Stimulated activated CD4-positive, alpha-beta T cell treated with anti-CD3 and anti-CD28 coated beads, Interleukin-4, amount 100 ng/mL, for 24 hours (primary cell): ENCODE data around the gene BICRAL.
"Not testable (repeated sequence)": the region's sequence is repeated elsewhere in the genome, so short reads cannot be mapped to it uniquely, and the experiment has no call there.

Source experiments
- DNase-seq: peaks from one replicate; pipeline ENCODE4 v3.0.0-alpha.2; 2020

Gene BICRAL

DNA sequence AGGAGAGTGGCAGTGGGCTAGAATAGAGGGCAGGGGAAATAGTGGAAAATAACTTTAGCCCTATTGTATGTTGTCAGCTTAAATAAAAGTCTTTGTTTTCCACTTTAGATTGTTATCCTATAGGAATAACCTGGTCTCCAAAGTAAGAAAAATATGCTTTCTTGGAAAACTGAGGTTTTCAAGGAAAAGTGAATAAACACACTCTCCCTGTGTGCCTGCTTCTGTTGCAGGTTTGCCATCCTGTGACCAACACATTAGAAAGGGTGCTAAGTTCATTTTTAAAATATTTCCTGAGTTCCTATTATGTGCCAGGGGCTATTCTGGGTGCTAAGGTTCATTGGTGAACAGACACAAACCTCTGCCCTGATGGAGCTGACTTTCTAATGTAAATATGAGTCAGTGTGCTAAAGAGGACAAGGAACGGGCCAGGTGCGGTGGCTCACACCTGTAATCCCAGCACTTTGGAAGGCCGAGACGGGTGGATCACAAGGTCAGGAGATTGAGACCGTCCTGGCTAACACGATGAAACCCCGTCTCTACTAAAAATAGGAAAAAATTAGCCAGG lies 23.5 kb downstream of the BICRAL start:
- no peak for DNase-seq

DNA sequence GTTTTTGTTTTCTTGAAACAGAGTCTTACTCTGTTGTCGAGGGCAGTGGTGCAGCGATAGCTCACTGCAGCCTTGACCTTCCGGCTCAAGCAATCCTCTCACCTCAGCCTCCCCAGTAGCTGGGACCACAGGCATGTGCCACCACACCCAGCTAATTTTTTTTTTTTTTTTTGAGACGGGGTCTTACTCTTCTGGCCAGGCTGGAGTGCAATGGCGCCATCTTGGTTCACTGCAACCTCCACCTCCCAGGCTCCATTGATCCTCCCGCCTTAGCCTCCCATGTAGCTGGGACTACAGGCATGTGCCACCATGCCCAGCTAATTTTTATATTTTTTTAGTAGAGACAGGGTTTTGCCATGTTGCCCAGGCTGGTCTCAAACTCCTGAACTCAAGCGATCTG lies 24.5 kb downstream of the BICRAL start:
- not testable (repeated sequence) for DNase-seq

DNA sequence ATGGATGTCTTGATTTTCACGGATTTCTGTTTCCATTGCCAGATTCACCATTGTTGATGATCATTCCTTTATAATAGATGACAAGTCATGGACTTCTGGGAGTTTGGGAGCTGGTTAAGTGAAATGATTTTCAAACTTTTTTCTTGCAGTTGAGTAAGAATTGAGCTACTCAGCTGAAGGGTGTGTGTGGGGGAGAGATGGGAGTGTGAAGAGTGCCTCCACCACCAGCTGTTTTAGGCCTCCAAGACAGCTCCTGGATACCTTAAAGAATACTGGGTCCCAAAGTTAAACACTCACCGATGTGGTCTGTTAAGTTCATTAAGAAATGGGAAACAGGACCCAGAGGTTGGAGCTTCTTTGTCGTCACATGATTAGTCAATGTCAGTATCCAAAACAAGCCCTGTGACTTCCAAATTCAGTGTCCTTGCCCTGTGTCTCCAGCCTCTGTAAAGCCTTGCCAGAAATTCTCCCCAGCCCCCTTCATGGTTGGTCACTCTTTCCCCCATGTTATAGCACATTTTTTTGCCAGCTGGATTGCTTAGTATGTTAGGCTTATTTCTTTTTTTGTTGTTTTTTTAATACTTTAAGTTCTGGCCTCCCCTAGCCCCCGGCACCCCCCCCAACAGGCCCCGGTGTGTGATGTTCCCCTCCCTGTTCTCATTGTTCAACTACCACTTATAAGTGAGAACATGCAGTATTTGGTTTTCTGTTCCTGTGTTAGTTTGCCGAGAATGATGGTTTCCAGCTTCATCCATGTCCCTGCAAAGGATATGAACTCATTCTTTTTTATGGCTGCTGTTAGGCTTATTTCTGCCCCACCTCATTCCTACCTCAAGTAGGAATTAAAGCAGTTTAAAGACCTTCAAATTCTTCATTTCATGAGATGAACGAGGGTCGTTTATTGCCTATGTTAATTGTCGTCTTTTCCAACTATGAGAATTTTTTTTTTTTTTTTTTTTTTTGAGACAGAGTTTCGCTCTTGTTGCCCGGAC lies 26.9 kb downstream of the BICRAL start:
- DNase-seq, result no peak

DNA sequence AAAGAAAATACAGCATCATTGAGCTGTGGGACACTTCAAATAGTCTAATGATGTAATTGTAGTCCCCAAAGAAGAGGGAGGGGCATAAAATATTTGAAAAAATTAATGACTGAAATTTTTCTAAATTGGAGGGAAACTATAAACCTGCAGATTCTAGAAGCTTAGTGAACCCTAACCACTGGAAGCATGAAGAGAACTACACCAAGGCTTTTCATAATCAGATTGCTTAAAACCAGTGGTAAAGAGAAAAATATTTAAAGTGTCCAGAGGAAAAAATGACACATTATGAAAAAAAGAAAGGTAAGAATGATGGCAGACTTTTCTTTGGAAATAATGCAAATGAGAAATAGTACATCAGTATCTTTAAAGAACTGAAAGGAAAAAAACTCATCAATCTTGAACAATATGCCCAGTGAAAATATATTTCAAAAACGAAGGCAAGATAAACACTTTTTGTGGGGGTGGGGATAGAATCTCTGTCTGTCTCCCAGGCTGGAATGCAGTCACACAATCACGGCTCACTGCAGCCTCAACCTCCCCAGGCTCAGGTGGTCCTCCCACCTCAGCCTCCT lies 31.3 kb downstream of the BICRAL start:
- no peak for DNase-seq

DNA sequence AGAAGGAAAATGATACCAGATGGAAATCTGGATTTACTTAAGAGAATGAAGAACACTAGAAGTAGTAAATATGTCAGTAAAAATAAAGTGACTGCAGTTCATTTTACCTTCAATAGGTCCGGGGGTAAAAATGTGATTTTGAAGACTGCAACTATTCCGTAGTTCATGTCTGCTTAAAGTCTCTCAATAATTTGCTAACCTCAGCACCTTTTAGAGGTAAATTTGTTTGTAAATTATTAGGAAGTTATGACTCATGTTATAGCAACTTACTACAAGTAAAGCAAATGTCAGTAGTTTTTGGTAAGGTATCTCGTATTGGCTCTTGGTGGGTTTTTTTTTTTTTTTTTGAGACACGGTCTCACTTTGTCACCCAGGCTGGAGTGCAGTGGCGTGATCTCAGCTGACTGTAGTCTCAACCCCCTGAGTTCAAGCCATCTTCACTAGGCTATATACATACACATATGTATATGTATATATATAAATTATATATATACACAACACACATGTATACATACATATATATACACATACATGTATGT lies 32.1 kb downstream of the BICRAL start:
- no peak for DNase-seq

DNA sequence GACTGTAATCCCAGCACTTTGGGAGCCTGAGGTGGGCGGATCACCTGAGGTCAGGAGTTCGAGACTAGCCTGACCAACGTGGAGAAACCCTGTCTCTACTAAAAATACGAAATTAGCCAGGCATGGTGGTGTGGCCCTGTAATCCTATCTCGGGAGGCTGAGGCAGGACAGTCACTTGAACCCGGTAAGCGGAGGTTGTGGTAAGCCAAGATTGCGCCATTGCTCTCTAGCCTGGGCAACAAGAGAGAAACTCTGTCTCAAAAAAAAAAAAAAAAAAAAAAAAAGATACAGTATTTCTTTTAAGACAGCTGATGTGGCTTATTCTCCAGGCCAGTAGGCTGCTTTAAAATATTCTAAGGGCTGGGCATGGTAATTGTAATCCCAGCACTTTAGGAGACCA lies 33.9 kb downstream of the BICRAL start:
- DNase-seq, result not testable (repeated sequence)

DNA sequence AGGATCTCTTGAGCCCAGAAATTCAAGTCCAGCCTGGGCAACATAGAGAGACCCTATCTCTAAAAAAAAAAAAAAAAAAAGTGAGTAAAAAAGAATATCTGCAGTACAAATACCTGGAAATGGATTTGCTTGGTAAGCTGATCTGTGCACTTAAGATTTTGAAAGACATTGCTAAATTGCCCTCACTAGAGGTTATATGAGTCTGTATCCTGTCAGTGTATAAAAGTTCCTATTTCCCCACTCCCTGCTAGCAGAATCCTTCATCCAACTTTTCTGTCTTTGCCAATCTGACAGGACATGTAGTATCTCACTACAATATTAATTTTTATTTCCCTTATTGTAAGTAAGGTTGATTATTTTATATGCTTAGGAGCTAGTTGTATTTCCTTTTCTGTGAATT lies 36.1 kb downstream of the BICRAL start:
- no peak for DNase-seq

DNA sequence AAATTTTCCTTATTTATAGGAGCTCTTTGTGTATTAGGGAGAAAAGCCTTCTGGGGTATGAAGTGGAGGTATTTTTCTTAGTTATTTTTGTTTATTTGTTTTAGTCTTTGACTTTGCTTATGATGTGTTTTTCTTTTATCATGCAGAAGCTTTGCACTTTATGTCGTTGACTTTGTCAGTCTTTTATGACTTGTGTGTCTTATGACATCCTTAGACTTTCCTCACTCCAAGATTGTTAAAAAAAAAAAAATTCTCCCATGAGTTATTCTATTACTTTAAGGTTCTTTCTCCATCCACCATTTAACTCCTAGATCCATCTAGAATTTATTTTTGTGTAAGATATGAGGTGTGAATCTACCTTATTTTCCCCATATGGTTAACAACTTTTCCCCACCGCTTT lies 36.6 kb downstream of the BICRAL start:
- no peak for DNase-seq

DNA sequence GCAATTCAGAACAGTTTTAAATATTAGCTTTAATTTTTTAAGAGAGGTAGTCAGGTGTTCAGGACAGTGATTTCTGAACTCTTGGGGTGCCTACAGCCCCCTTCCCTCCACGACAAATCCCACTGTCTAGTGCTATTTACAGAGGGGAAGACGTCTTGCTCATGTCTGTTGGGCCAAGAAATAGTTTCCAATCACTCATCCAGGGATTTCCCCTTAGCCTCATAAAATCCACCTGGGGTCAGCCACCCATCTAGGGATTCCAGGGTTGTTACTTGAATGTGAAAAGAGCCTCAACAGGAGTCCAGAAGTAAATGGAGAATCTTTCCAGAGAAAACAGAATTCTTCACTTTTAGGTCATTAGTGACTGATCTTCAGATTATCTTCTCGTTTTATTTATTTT lies 37.0 kb downstream of the BICRAL start:
- DNase-seq, result no peak

DNA sequence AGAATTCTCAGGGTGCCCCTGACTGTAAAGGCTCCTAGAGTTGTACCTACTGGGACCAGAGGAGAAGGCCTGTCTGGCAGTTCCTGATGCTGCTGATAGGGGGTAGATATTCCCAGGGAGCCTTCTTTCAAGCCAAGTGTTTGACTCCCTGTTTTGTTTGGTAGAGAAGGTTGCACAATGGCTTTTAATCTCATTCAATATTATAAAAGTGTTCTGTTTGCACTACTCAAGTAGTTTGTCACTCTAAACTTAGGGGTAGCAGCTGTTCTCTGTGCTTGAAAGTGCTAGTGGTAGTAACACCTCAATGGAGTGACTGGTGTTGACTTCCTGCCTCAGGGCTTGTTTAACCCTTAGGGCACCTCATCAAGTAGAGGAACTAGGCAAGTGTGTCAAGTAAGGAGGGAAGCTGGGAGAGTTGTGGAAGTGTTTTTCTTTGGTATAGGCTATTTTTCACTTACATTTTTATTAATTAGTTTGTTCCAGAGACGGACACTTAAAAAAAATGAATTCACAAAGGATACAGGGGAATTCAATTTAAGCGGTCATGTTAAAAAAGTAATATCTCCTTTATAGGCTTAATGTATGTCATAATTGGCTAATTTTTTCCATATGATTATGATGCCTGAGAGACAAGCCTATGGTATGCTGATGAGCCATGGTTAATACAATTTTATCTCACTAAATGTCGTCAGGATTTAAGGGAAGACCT lies 38.1 kb downstream of the BICRAL start:
- DNase-seq, result no peak

DNA sequence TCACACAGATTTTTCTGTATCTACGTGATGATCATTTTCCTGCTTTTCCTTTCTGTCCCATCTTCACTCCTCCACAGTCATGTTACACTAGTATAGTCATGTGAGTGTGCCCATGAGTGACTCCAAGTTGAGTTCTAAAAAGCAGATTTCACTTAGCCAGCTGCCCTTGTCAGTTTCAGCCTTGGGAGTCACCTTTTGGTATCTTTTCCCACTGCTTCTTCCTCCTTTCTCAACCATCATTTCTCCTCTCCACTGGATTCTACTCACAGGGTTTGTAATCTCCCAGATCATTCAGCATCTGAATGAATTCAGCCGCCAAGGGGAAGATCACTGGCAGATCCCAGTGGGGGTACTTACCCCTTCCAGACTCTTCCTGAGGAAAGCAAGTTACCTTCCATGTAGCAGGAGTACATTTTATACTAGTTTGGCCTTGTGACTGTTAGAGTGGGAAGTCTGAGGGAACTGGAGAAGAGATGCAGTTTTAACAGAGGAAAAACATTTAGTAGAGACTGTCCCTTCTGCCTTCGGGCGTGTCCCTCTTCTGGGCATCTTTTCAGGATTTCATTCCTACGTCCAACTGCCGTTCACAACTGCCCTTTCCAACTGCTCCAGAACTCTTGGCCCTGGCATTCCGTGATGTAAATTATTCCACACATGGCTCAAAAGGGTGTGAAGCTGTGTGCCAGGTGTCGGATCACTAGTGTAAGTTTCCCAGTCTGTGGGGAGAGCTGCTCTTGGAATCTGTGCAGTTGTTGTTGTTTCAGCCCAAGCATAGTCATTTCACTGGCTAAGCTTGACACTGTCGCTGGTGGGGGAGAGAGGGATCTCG lies 38.9 kb downstream of the BICRAL start:
- DNase-seq, result no peak

DNA sequence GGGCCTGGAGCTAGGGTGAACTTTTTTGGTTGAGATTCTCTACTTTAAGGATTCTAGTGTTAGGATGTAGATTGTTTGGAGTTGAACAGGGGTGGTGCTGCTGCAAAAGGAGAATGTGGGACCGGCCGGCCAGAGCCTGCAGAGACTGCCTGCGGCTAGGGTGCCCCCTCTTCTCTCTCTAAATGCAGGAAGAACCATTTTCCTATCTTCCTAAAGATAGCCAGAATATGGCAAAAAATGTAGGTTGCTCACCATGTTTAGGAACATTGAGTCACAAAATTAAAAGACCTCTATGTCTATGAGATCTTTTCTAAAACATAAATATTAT lies 39.5 kb downstream of the BICRAL start:
- DNase-seq, result no peak

DNA sequence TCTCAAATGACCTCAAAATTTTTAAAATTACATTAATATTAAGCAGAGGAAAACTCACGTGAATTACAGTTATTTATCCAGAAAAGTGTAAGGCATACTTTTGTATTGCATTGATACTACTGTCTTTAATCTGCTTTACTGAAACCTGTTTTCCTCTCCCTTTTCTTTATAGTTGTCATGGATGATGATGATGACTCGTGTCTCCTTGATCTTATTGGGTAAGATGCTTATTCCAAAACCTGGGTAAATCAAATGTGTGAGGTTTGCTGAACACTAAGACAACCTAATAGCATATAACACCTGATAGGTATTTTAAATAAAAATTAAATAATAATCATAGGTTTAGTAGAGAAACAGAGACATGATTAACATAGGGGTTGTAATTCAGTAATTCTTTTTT lies 40.0 kb downstream of the BICRAL start:
- no peak for DNase-seq

DNA sequence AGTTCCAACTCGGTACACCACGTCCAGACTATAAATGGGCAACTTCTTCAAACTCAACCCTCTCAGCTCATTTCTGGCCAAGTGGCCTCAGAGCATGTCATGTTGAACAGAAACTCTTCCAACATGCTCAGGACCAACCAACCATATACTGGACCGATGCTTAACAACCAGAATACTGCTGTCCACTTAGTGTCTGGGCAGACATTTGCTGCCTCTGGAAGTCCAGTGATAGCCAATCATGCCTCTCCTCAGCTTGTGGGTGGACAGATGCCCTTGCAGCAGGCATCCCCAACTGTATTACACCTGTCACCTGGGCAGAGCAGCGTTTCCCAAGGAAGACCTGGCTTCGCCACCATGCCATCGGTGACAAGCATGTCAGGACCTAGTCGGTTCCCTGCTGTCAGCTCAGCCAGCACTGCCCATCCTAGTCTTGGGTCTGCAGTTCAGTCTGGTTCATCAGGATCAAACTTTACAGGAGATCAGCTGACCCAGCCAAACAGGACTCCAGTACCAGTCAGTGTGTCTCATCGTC lies 47.8 kb downstream of the BICRAL start:
- no peak for DNase-seq

DNA sequence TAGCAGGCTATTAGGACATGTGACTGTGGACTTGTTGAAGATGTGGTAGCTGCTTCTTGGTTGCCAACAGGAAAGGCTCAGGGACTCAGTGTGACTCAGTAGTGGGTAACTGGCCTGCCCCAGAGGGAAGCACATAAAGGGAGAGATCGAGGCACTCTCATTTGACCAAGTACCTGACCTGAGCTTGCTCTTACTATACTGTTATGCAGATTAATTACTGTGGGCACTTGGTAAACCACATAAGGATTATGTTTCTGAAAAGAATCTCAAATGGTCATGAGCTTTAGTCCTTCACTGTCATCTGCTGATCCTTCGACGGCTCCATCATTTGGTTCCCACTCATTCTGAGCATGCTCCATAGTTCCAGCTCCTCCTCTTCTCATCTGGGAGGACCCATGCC lies 49.4 kb downstream of the BICRAL start:
- DNase-seq, result no peak

DNA sequence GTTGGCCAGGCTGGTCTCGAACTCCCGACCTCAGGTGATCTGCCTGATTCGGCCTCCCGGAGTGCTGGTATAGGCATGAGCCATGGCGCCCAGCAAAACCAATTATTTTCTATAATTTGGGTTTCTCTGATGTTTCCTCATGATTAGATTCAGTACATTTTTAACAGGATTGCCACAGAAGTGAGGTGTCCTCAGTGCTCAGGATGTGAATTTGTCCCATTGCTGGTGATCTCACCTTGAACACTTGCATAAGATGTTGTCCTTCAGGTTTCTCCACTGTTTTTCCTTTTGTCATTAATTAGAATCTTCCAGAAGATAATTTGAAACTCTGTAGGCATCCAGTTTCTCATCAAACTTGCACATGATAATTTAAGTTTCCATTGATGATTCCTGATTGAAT lies 52.2 kb downstream of the BICRAL start:
- no peak for DNase-seq

DNA sequence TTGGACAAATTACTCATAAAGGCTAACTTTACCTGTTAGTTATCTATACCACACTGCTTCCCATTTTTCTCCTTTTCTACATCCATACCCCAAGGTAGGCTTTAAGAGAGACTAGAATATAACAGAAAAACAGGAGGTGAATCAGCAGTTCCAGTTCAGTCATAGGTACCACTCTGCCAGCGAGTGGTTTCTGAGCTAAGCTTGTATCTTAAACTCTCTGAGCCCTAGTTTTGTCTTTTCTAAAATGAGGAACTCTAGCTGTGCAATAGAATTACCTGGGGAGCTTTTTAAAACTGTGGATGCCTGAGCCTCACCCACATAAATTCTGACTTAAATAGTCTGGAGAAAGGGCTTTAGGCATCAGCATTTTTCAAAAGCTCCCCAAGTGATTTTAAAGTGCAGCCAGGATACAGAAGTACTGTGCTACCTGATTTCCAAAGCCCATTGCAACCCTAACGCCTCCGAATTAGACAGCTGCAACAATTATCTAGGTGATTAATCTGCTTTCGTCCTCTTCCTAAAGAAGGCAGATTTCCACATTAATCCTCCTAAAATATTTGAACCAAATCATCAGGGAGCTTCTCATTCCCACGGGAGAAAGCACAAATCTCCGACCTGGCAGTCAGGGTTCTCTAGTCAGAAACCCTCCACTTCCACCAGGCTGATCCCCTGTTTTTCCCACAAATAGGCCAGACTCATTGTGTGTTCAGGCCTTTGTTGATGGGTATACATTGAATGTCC lies 60.2 kb downstream of the BICRAL start:
- no peak for DNase-seq

DNA sequence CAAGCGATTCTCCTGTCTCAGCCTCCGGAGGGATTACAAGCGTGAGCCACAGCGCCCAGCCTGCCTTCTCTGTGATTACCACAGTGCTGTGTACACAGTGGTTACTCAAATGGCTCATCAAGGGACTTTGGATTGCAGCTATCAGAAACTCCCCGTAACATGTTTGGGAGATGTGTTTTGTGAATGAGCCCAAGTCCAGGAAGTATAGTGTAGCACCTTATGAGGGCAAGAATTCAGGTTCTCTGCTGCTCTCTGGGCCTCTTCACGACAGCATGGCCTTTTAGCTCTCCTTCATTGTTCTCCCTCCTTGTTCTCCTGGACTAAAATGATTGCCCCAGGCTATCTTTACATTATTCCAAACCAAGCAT lies 63.5 kb downstream of the BICRAL start:
- DNase-seq, result no peak

DNA sequence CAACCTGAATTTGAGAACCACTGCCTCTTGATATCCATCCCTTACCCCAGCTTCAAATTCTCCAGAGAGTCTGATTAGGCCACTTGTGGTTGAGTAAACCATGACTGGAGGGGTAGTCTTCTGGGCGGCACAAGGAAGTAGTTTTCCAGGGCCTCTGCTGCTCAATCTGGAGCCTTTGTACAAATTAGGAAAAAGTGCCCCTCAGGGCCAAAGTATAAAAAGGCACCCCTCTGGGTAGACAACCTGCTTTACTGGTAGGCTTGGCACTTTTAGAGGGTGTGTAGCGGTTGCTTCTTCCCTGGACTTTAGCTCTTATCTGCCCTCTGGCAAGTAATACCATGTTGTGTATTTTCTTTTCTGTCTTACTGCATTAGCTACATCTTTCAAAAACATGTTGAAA lies 64.7 kb downstream of the BICRAL start:
- no peak for DNase-seq

DNA sequence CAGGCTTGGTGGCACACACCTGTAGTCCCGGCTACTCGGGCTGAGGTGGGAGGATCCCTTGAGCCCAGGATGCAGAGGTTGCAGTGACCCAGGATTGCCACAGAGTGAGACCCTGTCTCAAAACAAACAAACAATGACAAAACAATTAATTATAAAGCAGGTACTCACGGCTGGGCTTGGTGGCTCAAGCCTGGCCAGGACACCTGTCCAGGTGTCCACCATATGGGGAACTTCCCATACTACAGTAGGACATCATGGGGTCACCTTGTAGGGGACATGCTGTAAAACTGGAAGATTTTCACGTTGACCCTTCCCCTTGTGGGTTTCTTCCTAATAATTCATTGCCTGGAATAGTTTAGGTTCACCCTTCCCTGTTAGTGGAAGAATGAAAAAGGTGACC lies 66.8 kb downstream of the BICRAL start:
- no peak for DNase-seq

DNA sequence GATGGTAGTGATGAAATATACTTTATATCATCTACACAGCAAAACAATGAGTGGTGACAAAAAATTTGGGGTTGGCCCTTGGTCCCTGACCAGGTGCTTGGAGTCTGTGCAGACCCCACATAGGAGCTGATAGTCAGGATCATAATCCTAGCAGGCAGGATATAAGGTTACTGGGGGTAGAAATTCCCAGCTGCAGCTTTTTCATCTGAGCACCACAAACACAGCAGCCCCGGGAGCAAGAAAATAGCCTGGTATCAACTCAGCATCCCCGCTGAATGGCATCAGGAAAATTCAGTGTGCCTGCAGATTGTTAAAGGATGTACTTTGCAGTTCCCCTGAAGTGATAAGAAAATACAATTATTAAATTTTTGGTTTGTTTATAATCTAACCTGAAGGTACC lies 69.7 kb downstream of the BICRAL start:
- DNase-seq, result no peak

DNA sequence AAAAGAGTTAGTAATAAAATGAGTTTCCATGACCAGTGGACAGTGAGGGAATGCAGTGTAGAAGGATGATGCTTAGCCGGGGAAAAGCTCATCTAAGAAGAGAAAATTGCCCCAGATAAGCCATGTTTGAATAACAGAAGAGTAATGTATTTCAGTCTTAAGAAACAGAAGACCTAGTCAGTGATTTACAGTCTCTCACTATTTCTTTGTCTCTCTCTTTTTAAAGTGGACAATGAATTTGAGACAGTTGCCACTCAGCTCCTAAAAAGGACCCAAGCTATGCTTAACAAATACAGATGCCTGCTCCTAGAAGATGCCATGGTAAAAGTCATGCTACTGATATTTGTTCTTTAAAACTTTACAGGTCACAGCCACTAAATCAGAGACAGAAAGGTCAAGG lies 78.2 kb downstream of the BICRAL start:
- DNase-seq, result no peak
